ENCODE results near the gene SLC22A12. TPM values are rescaled to one million over a fixed set of nuclear protein-coding genes. Genes with fewer than 3 reads are reported as not detected.

The SLC22A12 gene
- polyA plus RNA-seq, 1 experiment, result not detected

GRCh38 chr11:64611869-64612646, 21.0 kb downstream of the SLC22A12 start:
- POLR2A ChIA-PET, result no interaction called here
- CTCF ChIA-PET, result interaction anchor here (0.8 kb wide), 1 partner anchor 77 kb away, joined by 3 read pairs; no protein-coding TSS in a partner anchor
- no peak for DNase-seq (ENCODE audit: low read depth, low spot score)
- Histone ChIP-seq H3K4me3 (ENCODE audit: low read depth, low read length) (no peak overlapping the region), H3K9me3 (ENCODE audit: control insufficient read depth, insufficient read depth, low read length) (no peaks in the 10 kb centered on the region; the same call in 1 of the 2 replicates), H3K27me3 (ENCODE audit: control insufficient read depth, insufficient read depth, low read length) (peaks cover 26% of the 10 kb centered on the region), H3K27ac (ENCODE audit: low read depth, low read length) (no peak overlapping the region)
- no peak for TF ChIP-seq CTCF (IDR thresholded peaks at IDR 0.05; ENCODE audit: low read depth, low read length)

GRCh38 chr11:64613648-64614047, 22.6 kb downstream of the SLC22A12 start:
- CTCF ChIA-PET, result no interaction called here
- H3K27ac ChIP-seq (ENCODE audit: low read depth, low read length), result no peak overlapping the region
- DNase-seq (ENCODE audit: low read depth, low spot score), result no peak
- no peak overlapping the region for H3K4me3 ChIP-seq (ENCODE audit: low read depth, low read length)
- TF ChIP-seq CTCF (IDR thresholded peaks at IDR 0.05; ENCODE audit: low read depth, low read length), result no peak
- no peaks in the 10 kb centered on the region for H3K9me3 ChIP-seq (ENCODE audit: control insufficient read depth, insufficient read depth, low read length)
- peaks cover 21% of the 10 kb centered on the region for H3K27me3 ChIP-seq (ENCODE audit: control insufficient read depth, insufficient read depth, low read length)
- POLR2A ChIA-PET, result no interaction called here

GRCh38 chr11:64614917-64615316, 23.9 kb downstream of the SLC22A12 start:
- no peak for TF ChIP-seq CTCF (IDR thresholded peaks at IDR 0.05; ENCODE audit: low read depth, low read length)
- DNase-seq (ENCODE audit: low read depth, low spot score), result no peak
- H3K27me3 ChIP-seq (ENCODE audit: control insufficient read depth, insufficient read depth, low read length), result peaks cover 10% of the 10 kb centered on the region
- H3K9me3 ChIP-seq (ENCODE audit: control insufficient read depth, insufficient read depth, low read length), result no peaks in the 10 kb centered on the region
- ChIA-PET POLR2A (no interaction called here), CTCF (no interaction called here)
- H3K4me3 ChIP-seq (ENCODE audit: low read depth, low read length), result no peak overlapping the region
- H3K27ac ChIP-seq (ENCODE audit: low read depth, low read length), result no peak overlapping the region

- Histone ChIP-seq H3K9me3 (ENCODE audit: control insufficient read depth, insufficient read depth, low read length) (no peaks in the 10 kb centered on the region), H3K27me3 (ENCODE audit: control insufficient read depth, insufficient read depth, low read length) (peaks cover 9% of the 10 kb centered on the region), H3K27ac (ENCODE audit: low read depth, low read length) (no peak overlapping the region), H3K4me3 (ENCODE audit: low read depth, low read length) (no peak overlapping the region)
- TF ChIP-seq CTCF (IDR thresholded peaks at IDR 0.05; ENCODE audit: low read depth, low read length), result no peak
- POLR2A ChIA-PET, result no interaction called here
- CTCF ChIA-PET, result no interaction called here
- no peak for DNase-seq (ENCODE audit: low read depth, low spot score)
Observed at GRCh38 chr11:64616817-64617216, 25.8 kb downstream of the SLC22A12 start.

GRCh38 chr11:64619196-64619595, 28.2 kb downstream of the SLC22A12 start:
- no peak overlapping the region for H3K27ac ChIP-seq (ENCODE audit: low read depth, low read length)
- H3K27me3 ChIP-seq (ENCODE audit: control insufficient read depth, insufficient read depth, low read length), result peaks cover 4% of the 10 kb centered on the region
- no peak overlapping the region for H3K4me3 ChIP-seq (ENCODE audit: low read depth, low read length)
- no peak for TF ChIP-seq CTCF (IDR thresholded peaks at IDR 0.05; ENCODE audit: low read depth, low read length)
- no peaks in the 10 kb centered on the region for H3K9me3 ChIP-seq (ENCODE audit: control insufficient read depth, insufficient read depth, low read length)
- no peak for DNase-seq (ENCODE audit: low read depth, low spot score)
- ChIA-PET CTCF (no interaction called here), POLR2A (no interaction called here)
